ENCODE results near the gene SYNDIG1.

SYNDIG1 gene

DNA sequence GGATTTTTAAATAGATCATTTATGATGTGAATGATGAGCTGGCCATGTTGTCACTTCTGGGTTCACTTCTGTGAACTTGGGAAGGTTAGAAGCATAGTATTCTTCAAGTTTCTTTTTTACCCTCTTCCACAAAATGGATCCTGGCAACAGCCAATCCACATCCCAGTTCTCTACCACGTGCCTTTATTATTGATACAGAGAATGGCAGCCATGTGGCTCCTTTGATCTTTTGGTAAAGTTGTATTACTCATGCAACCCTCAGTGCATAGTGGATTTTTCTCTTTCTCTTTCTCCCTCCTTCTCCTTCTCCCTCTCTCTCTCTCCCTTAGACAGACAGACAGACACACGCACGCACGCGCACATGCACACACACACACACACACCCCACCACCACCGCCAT is 50.0 kb downstream of the SYNDIG1 start:
- DNase-seq (ENCODE audit: extremely low read depth in 1 of 2, low read depth in 1 of 2) = no peak

DNA sequence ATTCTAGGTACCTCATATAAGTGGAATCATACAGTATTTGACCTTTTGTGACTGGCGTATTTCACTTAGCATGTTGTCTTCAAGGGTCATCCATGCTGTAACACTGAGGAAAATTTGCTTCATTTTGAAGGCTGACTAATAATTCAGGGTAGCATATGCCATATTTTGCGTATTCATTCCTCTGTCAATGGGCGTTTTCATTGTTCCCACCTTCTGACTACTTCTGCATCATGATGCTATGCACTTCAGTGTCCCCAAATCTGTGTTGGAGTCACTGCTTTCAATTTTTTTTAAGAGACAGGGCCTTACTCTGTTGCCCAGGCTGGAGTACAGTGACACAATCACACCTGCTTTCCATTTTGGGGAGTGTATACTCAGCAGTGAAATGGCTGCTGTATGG is 51.6 kb downstream of the SYNDIG1 start:
- DNase-seq (ENCODE audit: extremely low read depth in 1 of 2, low read depth in 1 of 2) = no peak

DNA sequence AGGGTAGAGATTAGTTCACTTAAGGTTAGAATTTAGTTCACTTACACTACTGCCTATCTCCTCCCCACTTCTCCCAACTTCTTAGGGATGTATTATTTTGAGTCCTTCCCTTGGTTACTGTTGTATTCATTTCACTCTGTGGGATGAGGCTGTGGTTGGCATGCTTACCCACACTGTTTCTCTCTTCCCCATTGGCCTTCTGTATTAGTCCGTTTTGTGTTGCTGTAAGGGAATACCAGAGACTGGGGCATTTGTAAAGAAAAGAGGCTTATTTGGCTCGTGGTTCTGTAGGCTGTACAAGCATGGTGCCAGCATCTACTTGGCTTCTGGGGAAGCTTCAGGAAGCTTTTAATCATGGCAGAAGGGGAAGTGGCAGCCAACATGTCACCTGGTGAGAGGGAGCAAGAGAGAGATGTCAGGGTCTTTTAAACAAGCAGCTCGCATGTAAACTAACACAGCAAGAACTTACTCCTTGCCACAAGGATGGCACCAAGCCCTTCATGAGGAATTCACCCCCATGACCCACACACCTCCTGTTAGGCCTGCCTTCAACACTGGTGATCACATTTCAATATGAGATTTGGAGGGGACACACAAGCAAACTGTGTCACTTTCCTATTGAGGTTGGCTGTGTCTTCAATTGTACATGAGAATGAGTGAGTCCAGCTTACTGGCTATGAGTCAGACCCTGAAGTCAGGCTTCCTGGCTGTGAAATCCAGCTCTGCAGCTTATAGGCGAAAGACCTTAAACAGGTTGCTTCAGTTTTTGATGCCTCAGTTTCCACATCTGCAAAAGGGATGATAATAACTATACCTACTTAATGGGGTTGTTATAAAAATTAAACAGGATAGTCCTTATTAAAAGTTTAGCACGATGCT is 53.3 kb downstream of the SYNDIG1 start:
- no peak for DNase-seq (ENCODE audit: extremely low read depth in 1 of 2, low read depth in 1 of 2)

DNA sequence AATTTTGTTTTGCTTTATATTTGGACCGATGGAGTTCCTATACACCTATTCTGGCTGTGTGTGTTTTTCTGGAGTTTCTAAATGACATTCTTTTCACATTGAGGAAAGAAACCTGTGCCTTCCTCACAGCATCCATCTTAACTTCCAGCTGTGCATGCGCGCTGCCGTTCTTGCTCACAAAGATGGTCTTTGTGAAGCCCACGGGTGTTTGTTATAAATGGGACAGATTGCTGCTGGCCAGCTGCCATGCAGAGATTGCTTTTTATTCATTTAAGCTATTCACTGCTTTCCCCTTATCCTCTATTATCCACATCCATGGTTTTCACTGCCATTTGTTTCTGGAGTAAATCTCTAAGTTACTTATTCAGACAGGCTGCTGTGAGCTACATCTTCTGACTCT is 54.2 kb downstream of the SYNDIG1 start:
- DNase-seq (ENCODE audit: extremely low read depth in 1 of 2, low read depth in 1 of 2) = no peak

DNA sequence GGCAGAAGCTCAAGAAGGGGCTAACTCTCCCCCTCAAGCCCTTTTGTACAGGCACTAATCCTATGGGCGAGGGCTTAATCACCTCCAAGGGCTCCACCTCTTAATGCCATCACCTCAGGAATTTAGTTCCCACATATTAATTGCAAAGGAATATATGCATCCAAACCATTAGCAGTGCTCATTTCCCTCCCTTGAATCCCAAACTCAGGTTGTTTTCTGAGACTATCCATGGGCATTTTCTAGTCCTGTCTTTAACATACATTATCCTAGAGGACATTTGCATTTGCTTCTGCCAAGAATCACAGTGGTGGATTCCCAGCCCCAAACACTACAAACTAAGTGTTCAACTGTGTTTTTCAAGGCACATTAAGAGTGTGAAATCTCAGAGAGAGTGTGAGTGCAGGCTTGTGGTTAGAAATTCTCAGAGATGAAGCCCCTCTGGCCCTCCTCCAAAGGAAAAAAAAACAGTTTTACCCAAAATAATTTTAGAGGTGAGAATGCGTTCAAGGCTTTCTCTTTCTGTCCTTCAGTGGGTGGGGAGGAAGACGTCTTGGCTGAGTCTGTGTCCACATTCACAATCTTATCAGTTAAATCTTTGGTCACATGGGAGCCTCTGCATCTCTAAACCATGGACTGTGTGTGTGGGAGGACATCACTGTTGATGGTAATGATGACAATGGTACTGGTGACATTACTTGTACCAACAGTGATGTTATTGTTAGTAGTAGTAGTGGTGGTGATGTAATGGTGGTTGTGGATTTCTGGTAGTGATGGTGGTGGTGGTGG is 59.3 kb downstream of the SYNDIG1 start:
- no peak for DNase-seq (ENCODE audit: extremely low read depth in 1 of 2, low read depth in 1 of 2)

DNA sequence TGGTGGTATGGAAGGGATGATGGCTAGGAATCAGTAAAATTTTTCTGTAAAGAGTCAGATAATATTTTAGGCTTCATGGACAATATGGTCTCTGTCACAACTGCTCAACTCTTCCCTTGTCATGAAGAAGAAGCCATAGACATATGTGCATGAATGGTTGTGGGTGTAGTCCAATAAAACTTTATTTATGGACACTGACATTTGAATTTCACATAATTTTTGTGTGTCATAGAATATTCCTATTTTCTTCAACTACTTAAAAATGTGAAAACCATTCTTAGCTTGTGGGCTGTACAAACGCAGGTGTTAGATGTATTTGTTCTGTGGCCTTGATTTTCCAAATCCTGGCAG is 59.9 kb downstream of the SYNDIG1 start:
- no peak for DNase-seq (ENCODE audit: extremely low read depth in 1 of 2, low read depth in 1 of 2)

DNA sequence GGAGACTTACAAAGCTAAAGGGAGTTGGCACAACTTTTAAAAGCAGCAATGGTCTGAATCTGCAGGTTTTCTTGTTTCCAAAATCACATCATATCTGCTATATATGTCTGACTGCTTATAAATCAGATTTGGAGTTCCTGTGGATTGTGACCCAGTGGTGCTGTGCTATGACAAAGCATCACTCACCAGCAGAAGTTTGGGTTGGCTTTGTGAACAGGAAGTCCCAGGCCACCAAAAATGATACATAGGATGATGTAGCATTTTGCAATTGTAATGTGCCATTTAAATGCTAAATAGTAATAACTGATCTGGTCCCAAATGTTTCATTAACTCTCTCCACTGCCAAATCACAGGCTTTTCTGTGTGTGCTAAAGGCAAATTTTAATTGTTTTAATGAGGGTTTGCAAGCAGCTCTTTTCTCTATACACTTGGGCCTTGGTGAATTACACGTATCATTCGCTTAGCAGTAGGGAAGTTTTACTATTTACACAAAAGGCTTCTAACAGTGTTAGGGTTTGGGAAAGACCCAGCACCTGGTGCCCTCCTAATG is 60.8 kb downstream of the SYNDIG1 start:
- no peak for DNase-seq (ENCODE audit: extremely low read depth in 1 of 2, low read depth in 1 of 2)

DNA sequence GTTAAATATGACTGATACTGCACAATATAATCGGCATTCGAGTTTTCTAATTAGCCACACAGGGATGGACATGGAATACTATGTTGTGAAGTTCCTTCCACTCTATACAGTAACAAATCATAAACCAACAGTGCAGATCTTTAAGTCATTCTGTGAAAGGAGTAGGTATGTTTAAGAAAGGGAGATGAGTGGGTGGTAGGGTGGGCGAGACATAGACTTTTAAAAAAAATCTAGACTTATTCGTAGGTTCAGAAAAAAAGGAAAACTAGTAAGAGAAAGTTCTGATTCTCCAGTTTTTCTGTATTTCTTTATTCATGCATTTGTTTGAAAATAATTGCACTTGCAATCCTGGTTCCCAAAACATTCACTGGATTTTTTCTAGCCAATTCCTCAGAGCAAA is 61.8 kb downstream of the SYNDIG1 start:
- DNase-seq (ENCODE audit: extremely low read depth in 1 of 2, low read depth in 1 of 2) = no peak

DNA sequence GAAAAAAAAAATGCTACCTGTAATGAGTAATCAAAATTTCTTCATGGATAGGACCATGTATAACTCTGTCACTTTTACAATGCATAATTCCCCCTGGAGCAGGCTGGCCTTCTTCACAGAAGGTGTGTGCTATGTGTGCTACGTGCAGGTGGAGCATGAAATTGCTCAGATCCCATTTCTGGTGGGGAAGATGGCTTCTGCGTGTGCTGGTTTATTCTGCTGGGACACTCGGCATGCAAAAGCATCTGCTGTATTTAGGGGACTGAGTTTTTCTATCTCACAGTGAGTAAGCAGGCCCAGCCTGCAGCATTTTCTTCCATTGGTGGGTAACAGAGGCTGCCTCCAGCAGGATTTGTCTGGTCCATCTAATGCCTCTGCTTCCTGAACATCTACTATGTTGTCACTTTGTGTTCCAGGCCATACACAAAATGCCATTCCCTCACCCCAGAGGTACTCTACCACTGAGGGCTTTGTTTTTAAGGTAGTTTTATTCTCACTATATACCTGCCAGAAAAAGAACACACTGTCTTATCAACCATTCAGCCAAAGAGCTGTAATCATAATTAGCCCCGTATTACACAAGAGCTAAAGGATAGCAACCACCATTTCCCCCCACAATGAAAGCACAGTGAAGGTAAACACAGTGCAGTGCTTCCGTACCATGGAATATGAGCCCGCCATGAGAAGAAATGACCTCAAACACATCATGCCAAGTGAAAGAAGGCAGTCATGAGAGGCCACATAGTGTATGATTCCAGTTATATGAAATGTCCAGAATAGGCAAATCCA is 62.4 kb downstream of the SYNDIG1 start:
- no peak for DNase-seq (ENCODE audit: extremely low read depth in 1 of 2, low read depth in 1 of 2)

DNA sequence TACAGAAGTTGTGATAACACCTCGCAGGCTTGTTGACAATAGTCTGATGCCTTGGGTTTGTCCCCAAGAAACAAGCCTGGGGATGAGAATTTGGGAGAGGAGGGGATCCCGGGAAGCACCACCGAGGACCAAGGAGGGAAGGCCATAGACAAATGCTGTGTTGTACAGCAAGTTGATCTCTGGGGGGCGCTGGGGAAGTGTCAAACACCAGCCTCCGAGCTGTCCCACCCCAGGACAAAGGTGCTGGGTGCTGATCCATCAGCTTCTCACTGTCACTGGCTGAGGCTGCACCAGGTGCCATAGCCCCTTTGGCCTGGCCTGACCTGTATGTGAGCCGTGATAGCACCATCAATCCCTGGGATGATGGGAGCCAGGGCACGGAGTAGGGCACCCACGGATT is 64.0 kb downstream of the SYNDIG1 start:
- DNase-seq (ENCODE audit: extremely low read depth in 1 of 2, low read depth in 1 of 2) = no peak

DNA sequence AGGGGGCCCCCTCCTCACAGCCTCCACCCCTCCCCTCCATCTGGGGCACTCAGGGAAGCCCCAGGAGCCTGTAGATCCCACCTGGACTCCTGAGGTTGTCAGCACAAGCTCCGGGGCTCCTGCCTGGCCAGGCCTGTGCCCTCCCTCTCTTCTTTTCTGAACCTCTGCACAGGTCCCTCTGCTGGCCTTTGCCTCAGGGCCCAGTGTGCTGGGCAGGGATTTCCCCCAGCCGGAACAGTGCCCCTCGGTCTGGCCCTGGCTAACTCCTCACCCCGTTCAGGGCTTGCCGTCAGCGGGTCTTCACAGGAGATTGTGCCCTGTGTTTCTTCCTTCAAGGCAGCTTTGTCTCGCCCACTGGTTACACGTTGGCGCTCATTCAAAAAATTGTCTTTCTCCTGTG is 64.9 kb downstream of the SYNDIG1 start:
- DNase-seq (ENCODE audit: extremely low read depth in 1 of 2, low read depth in 1 of 2) = no peak

DNA sequence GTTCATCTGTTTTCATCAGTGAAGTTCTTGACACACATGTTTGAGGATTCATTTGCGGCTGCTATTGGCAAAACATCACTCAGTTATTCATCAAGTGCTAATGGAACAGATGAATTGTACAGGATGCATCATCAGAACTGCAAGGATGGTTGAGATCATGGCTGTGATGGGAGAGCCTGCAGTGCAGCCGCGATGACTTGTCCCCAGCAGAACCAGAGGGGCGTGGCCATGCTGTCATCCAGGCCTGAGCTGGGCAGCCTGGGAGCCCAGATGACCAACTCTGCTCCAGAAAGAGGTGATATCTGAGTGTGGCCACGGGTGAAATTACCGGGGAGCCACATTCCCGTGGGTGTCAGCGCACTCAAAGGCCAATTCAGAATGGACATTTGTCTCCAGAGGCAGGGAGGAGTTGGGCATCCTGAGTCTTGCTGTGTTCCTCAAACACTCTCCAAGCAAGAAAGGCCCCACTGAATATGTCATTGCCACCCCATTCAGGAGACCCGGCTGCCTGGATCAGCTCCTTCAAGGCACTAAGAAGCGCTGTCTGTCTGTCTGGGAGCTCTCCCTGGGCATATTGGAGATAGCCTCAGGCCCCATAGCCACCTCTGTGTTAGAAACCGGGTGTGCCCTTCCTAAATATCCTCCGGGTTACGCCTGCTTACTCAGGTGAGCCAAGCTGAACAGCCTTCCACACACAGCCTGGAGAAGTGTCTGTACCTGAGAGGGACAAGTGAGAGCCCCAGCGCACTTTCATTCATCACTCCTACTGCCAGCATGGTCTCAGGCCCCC is 66.7 kb downstream of the SYNDIG1 start:
- no peak for DNase-seq (ENCODE audit: extremely low read depth in 1 of 2, low read depth in 1 of 2)

DNA sequence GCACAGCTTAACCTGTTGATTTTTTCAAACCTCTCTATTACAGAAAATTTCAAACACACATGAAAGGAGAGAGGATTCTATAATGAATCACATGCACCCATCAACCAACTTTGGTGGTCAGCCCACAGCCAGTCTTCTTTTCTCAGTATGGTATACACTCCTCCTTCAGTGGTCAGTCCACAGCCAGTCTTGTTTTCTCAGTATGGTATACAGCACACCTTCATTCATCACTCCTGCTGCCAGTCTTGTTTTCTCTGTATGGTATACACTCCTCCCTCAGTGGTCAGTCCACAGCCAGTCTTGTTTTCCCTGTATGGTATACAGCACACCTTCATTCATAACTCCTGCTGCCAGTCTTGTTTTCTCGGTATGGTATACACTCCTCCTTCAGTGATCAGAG is 67.8 kb downstream of the SYNDIG1 start:
- DNase-seq (ENCODE audit: extremely low read depth in 1 of 2, low read depth in 1 of 2) = no peak

DNA sequence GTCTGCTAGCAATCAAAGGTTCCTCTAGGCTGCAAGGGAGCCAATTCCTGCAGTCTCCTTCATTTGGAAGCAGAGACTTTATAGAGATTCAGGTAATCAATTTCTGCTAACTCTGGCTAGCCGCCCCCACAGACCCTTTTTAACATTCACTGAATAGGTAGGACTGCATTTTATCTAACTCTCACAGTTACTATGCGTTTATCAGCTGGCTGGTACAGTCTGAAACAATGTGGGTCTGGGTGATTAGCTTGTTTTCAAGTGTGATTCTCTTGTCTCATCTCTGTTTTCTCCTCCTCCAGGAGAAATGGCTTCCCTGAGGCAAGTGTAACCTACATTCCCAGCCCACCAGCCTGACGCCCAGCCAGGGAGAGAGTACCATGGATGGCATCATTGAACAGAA is 73.3 kb downstream of the SYNDIG1 start:
- no peak for DNase-seq (ENCODE audit: extremely low read depth in 1 of 2, low read depth in 1 of 2)

DNA sequence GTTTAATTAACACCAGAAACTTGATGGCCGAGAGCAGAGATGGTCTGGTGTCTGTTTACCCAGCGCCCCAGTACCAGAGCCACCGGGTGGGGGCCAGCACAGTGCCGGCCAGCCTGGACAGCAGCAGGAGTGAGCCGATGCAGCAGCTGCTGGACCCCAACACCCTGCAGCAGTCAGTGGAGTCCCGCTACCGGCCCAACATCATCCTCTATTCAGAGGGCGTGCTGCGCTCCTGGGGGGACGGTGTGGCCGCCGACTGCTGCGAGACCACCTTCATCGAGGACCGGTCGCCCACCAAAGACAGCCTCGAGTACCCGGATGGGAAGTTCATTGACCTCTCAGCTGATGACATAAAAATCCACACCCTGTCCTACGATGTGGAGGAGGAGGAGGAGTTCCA is 73.7 kb downstream of the SYNDIG1 start:
- no peak for DNase-seq (ENCODE audit: extremely low read depth in 1 of 2, low read depth in 1 of 2)

DNA sequence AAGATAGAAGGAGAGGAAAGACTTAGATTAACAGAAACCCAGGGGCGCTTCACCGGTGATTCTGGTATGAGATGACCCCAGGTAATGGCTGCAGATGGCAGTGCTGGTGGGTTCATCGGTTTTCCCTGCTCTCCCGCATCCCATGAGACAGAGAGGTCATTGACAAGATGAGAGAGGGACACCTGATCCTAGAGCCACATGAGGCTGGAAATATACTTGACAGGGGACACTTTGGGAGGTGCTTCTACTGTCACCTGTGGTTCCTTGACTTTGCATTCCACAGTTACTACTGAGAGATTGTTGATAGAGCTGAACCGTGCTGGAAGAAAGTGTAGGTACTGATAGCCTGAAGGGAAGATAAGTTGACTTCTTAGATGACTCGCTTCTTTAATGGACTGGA is 74.3 kb downstream of the SYNDIG1 start:
- DNase-seq (ENCODE audit: extremely low read depth in 1 of 2, low read depth in 1 of 2) = no peak

DNA sequence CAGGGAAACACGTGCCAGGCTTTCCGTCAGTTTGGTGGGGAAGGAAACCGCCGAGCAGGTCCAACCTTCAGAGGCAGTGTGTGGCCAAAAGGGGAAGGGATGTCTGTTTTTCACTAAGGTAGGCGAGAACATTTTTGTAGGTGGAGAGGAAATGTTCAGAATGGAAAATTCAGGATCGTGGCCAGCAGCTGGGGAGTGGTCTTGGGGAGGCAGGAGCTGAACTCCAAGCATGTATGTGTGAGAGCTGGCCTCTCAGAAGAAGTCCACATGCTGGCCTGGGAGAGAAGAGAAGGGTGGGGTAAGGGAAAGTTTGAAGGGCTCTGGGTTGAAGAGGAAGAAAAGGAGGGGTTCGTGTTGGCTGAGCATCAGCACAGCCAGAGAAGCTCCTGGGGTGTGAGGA is 74.9 kb downstream of the SYNDIG1 start:
- no peak for DNase-seq (ENCODE audit: extremely low read depth in 1 of 2, low read depth in 1 of 2)

DNA sequence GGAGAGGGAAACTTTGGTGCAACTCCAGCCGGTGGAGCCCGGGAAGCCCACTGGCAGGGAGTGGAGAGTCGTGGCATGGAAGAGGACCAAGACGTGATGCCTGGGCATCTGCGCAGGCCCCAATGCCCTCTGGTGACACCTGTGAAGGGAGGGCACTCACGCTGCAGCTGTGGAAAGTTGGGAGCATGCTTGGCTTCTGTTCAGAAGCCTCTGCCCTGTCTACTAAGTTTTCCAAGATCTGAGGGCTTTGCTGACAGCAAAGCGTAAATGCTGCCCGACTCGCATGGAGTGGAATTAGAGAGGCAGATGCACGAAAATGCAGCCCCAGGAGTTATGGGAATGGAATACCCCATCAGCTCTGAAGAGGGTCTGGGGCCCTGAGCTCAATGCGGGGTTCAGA is 75.7 kb downstream of the SYNDIG1 start:
- no peak for DNase-seq (ENCODE audit: extremely low read depth in 1 of 2, low read depth in 1 of 2)

DNA sequence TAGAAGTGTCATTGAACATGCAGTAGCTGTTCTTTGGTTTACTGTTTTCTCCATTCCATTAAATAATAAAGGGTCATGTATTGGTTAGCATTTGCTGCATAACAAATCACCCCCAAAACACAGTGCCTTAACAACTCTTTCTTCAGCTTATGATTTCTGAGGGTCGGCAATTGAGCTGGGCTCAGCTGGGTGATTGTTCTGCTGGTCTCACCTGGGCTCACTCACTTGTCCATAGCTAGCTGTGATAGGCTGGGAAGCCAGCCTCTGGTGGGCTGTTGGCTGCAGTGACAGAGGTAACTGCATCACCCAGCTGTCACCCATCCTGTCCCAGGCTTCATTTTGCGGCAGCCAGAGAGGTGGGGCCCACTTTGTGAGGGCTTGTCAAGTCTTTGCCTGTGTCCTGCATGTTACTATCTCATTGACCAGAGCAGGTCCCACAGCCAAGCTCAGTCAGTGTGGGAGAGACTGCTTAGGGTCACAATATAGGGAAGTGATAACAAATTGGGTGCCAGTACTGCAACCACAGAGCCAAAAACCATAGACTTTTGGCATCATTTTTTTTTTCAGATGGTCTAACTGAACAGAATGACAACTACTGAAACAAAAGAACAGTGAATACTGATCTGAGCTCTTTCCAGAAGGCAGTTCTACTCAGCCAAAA is 76.9 kb downstream of the SYNDIG1 start:
- no peak for DNase-seq (ENCODE audit: extremely low read depth in 1 of 2, low read depth in 1 of 2)

DNA sequence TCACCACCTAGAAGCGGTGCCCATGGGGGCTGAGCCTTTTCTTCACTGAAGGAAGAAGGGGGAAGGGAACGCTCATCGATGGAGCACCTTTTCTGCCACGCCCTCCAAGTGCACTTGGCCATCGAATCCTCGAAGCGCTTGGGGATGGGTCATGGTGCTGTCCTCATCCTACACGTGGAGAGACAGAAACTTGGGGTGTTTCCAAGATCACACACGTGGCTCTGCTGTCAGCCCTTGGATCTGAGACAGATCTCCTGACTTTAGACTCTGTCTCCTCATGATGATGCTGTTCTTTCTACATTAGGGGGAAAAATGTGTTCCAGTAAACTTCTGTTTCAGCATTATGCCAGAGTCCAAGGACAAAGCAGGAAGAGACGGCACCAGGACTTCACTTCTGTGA is 78.5 kb downstream of the SYNDIG1 start:
- DNase-seq (ENCODE audit: extremely low read depth in 1 of 2, low read depth in 1 of 2) = no peak
